ENCODE data around the gene STK11IP.

DNA sequence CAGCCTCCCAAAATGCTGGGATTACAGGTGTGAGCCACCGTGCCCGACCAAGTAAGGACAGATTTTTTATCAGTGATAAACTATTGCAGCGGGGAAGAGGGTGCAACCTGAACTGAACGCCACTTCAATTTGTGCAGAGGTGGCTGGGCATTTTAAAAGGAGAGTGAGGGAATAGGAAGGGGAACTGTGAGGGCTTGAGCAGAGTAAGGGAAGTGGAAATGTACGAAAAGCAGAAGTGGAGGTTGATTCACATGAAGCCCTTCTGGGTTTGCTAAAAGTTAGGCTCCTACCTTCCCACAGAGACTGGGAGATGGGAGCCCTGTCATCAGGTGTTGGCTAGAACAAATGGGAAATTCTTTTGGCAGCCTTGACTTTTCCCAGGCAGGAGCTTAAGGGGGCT is 6.1 kb downstream of the STK11IP start:
- no peak for TF ChIP-seq EZH2 (IDR thresholded peaks at IDR 0.05; ENCODE audit: borderline replicate concordance, insufficient read depth, low read depth, low read length, poor library complexity, severe bottlenecking)
- TF ChIP-seq, protein P1, sequence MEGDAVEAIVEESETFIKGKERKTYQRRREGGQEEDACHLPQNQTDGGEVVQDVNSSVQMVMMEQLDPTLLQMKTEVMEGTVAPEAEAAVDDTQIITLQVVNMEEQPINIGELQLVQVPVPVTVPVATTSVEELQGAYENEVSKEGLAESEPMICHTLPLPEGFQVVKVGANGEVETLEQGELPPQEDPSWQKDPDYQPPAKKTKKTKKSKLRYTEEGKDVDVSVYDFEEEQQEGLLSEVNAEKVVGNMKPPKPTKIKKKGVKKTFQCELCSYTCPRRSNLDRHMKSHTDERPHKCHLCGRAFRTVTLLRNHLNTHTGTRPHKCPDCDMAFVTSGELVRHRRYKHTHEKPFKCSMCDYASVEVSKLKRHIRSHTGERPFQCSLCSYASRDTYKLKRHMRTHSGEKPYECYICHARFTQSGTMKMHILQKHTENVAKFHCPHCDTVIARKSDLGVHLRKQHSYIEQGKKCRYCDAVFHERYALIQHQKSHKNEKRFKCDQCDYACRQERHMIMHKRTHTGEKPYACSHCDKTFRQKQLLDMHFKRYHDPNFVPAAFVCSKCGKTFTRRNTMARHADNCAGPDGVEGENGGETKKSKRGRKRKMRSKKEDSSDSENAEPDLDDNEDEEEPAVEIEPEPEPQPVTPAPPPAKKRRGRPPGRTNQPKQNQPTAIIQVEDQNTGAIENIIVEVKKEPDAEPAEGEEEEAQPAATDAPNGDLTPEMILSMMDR (IDR thresholded peaks at IDR 0.05) = no peak
